HG02943 (cell line): ENCODE measurements around the gene AMELX.

Experiments
- ATAC-seq: cut with Tn5 transposase; IDR thresholded peaks from one replicate; pipeline ENCODE4 v1.9.1; 2021; ENCODE audit warnings: mild to moderate bottlenecking, low read depth, moderate library complexity; ENCODE audit not compliant: unreplicated experiment

The AMELX gene

DNA sequence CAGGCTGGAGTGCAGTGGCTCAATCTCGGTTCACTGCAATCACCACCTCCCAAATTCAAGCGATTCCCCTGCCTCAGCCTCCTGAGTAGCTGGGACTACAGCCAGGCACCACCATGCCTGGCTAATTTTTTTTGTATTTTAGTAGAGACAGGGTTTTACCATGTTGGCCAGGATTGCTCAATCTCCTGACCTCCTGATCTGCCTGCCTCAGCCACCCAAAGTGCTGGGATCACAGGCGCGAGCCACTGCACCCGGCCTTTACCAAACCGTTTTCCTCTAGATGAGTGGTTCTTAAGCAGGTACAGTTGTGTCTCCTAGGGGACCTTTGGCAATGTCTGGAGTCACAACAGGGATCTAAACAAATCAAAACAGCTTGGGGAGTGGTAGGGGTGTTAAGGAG is 11.6 kb downstream of the AMELX start:
- no peak for ATAC-seq

DNA sequence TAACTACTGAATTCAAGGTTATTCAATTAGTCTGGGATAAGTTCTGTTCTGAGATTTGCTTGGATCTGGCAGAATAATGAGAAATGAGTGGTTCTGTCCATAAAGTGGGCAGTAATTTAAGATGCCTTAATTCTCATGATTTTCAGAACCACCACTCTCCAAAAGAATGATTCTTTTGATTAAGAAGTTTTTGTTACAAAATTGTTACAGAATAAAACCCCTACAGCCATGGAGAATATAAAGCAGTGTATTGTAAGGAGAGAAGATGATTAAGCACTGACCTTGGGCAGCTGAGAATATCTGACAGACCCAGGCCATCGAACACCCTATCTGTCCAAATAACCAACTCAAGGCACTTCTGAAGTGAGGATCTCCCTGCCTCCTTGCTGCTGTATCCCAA is 12.4 kb downstream of the AMELX start:
- no peak for ATAC-seq

DNA sequence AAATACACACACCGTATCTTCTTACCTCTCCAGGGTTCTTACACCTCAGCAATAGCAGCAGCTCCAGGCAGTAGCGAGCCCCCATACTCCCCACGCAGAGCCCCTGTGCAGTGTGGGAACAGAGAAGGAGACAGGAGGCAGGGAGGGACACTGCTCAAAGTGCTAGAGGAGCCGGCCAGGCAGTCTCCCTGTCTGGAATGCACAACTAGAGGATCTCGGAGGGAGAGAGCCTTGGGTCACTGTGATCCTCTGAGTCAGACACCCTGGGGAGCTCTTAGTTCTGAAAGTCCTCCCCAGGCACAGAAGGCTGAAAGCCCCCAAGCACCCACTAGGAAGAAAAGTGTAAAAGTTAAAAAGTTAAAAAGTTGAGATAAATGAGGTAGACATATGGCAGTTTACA is 16.0 kb downstream of the AMELX start:
- no peak for ATAC-seq

DNA sequence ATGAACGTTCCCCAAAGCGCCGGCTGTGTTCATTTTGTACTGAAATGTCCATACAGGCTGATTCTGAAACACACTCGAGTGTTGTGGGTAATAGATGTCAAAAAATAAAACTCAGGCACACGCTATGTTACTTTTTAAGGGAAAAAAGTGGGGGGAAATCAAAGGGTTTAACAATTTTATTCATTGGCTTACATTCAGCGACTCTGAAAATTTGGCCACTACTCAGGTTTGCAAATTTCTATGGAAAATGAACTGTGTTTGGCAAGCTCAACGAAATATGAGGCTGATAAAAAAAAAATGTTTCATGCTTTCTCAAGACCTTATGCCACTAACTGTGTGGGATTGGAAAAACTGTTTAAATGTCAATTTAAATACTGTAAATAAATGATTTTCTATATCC is 18.5 kb downstream of the AMELX start:
- no peak for ATAC-seq

DNA sequence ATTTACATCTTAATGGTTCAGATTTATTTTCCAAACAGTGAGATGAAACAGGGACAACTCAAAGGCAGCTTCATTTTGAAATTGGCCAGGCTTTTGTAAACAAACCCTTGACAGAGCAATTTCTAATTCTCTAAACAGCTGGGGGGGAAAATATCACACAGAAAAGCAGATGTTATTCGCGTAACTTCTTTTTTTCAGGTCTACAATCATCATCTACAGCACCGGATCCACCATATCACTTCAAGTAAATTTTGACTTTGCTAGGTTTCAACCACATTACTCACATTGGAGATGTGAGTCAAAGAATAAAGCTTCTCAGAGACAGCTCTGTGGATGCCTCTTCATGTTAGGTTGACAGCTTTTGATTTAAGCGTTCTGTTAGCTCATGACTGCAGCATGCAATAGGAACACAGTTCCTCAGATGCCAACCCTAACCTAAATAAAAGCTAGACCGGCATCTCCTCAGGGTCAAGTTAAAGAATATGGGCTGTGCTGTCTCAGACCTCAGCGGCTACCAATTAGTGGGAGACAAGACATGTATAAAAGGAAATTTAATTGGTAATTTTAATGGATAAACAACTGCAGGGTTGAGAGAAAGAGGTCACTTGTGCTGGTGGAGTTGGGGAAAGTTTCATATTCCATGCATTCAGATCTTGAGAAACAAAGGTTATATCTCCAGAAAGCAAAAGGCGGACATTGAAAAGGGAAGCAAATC is 26.8 kb downstream of the AMELX start:
- no peak for ATAC-seq

DNA sequence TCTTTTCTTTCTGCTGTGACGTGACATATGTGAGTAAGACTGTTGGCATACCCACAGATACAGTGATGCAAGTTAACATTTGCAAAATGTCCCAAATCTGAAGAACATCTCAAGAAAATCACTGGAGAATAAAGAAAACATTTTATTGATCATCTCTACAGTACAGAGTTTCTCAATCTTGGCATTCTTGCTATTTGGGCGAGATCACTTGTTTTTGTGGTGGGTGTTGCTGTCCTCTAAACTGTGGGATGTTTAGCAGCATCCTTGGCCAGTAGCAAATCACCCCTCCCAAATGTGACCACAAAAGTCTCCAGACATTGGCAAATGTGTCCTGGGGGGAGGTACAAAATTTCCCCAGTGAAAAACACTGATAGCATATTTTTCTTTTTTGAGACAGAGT is 28.8 kb downstream of the AMELX start:
- no peak for ATAC-seq

DNA sequence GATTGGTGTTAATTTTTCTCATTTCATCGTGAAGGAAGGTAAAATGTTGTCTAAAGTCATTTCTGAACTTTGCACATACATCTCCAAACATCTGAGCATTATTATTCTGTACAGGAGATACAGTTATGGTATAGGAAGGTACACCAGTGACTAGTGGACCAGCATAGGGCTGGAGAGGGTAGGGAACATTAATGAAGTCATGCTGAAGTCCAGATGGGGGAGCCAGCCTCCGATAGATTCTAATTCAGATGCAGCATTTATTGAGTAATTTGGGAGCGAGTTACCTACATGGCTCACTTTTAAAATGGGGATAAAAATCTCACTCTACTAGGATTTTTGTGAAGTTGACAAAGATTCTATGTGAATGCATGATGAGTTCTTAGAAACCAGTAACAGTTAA is 34.9 kb downstream of the AMELX start:
- ATAC-seq = no peak

DNA sequence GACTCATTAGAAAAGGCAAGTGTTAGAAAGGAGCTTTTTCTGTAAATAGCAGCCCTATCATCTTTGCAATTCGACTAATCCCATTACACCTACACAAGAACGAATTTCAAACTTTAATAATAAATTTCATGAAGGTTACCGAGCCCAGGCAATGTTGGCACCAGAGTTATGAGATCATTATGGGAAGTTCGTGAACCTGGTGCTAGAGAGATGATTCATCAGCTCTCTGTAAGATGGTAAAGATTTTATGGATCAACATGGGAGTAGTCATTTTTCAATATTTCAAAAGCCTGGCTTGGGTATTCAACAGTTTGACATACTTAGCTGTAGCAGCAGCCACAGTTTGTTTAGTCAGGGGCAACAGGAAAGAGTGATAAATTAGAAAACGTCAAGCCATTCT is 35.8 kb downstream of the AMELX start:
- no peak for ATAC-seq

DNA sequence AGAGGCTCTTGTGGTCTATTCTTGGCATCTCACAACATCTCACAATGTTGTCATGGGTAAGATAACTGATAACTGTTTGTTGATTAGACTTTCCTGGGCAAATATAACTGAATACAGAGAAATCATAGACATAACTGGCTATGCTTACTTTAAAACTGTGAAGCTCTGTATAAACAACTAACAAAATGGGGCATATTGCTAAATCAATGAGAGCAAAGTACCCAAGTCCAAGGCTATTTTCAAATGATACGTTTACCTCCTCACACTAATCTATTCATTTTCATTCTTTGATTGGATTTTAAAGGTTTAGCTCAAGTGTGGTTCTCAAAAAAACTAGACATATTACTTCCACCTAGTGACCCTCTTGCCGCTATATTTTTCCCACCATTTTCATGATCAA is 38.6 kb downstream of the AMELX start:
- no peak for ATAC-seq

DNA sequence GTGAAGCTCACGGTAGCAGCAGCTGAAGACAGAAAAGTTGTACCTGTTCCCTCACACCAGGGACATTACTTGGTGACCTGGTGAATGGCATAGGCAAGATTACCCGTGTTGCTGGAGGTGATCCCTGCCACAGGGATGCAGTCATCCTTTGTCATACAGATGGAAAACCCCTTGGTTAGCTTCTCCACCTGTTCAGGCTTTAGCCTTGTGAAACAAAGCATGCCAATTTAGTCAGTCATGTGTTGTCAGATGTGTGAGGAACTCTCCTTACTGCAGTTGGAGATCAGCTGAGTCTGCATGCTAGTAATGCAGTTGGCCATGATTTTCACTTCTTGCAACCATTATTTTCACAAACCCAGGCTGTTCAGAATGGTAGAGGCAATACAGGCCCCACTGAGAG is 41.0 kb downstream of the AMELX start:
- no peak for ATAC-seq

DNA sequence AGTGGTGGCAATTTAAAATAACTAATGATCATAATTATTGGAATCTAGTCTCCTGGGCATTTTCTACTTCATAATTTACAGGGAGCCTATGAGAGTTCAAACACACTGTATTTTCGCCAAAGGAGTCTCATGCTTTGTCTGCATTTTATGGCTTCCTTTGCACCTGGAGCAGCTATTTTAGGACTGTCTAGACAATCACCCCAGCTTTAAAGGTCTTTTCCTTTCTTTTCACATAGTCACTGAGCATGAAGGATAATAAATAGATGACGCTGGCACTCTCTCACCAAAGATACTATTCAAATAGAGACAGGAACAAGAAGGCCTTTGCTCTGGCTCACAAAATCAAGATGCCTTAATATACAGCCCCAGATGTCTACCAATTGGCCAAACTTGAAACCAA is 43.0 kb downstream of the AMELX start:
- ATAC-seq = no peak

DNA sequence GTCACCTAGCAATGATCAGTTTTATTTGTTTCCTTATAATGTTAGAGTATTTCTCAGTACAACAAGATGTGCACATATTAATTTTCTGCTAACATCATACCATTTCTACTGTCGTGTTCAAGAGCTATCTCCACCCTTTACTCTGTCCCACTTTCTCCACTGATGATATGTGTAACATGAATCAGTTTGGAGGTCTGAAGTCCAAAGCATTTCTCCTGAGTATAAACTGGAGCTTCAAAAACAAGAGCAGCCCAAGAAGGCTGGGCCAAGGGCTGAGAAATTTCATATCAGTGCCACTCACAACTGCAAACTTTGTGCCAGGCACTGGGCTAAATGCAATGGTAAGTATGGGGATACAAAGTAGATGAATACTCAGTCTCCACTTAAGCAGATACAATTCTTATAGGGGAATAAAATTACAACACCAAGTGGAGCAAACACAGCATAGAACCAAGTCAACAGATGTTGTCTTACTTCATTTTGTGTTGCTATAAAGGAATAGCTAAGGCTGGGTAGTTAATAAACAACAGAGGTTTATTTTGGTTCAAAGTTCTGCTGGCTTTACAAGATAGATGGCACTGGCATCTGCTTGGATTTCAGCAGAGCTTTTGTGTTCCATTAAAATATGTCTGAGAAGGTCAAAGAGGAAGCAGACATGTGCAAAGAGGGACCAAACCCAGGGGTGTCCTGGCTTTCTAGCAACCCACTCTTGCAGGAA is 44.2 kb downstream of the AMELX start:
- ATAC-seq = no peak

DNA sequence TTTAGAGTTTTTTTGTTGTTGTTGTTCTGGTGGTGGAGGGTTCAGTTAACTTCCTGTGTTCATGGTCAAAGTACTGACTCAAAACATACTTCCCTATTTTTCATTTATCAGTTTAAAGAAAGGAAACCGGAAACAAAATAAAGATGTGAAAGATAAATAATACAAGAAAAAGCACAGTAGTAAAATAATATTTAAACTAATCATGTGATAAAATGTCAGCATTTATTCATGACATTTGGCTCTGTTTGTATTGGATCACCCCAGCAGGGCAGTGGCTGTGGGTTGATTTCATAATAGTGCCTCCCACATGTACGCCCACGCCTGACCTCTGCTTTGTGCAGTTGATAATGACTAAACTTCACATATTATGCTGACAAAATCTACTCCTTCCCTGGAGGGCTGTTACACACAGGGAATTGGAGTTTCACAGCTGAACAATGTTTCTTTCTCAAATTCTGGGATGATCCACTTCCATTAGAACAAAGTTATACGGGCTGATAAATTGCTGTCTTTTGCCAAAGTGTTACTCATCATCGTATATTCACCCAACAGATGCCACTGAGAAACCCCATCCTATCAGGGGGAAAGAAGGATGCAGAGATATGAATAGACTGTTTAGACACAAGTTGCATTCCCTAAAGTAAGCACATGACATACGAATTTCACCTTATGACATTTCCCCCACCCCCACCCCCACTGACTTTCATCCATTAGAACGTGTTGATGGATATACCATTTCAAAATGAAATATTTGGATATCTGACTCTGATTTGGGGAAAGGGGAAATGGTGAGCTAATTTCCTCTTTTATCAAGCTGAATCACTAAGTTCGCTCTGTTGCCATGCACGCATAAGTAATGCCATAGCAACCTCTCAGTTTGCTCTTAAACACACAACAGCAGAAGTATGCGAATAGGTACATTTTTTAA is 48.3 kb downstream of the AMELX start:
- ATAC-seq = peak; percentile 54

DNA sequence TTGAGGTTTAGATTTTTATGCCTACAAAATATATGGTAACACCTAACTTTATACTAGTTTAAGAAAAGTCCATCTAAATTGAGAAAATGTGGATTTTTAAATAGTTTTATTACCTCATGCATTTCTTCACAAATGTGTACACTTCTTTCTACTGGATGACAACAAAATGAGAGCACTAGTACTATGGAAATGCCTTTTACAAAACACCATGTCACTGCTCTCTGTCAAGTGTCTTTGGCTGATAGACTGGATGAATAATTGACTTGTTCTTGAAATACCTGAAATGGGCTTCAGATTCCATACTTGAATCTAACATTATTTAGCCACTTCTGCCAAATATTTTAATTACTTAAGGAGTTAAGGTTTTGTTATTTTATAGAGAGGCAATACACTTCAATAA is 49.5 kb downstream of the AMELX start:
- ATAC-seq = no peak

DNA sequence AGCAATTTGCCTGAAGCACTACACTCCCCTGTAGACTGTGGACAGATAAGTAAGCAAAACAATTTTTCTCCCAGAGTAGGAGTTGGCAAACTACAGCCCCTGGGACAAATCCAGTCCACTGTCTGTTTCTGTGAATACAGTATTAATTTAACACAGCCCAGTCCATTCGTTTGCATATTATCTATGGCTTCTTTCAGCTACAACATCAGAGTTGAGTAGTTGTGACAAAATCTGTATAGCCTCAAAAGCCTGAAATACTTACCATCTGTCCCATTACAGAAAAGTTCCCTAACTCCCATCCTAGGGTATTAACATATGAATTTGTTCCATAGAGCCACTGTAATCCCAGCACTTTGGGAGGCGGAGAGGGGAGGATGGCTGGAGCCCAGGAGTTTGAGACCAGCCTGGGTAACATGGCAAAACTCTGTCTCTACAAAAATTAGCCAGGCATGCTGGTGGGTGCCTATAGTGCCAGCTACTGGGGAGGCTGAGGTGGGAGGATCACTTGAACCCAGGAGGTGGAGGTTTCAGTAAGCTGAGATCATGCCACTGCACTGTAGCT is 53.0 kb downstream of the AMELX start:
- ATAC-seq = no peak

DNA sequence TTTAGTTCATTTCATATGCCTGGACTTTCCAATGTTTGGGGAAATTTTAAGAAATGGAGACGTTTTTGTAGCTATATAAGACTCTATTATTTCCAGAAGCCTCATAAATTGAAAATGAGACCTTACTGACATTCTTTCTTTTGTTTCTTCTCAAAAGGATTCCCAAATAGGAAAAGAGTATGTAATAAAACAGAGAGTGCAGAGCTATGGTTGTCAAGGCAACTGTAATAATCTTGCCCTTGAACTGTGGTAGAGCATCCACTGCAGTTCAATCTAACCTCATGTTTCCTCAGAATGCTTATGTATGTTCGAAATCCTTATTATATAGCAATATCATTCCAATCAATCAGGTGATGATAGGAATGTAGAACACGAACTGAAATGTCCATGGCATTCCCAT is 54.1 kb downstream of the AMELX start:
- ATAC-seq = no peak

DNA sequence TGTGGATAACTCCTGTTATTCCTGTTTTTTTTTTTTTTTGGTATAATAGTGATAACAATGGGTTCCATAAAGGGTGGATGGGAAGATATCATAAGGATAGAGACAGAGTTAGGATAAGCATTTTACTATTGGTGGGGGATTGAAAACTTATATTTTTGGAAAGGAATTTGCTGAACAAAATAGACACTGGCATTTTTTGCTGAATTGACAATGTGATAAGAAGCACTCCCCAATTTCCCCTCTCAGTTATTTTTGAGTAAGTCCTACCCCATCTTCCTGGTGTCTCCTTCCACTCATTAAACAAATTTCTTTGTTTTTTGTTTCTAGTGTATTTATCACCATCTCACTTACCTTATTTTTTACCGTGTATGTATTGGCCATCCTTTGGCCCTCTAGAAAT is 55.8 kb downstream of the AMELX start:
- ATAC-seq = no peak

DNA sequence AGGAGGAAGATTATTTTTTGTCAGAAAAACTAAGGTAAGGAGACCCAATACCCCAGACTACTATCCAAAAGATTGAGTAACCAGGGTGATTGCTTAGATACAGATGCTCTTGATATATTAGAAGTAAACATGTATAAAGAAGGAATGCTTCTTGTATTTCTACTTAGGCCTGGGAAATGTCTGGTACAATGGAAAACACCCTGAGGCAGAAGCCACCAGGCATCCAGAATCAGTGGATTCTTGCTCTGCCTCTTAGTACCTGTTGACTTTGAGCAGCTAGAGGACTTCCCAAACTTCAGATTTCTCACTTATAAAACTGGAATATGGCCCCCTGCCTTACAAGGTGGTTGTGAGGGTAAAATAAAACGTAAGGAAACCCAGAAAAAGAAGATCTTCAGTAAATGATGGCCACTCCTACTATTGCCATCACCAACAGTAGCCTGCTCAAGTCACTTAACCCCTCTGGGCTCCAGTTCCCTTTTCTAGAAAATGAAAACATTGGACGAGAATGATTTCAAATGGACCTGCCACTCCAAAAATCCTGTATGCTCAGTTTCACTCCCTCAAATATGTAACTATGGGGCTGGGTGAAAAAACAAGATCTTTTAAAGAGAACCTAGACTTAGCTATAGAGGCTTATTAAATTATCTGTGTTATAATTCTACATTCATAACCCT is 56.6 kb downstream of the AMELX start:
- no peak for ATAC-seq
